Fibroblast of mammary gland (primary cell): ENCODE data around the gene KRTAP10-11.
"Not testable (repeated sequence)": the region's sequence is repeated elsewhere in the genome, so short reads cannot be mapped to it uniquely, and the experiment has no call there.

ENCODE experiments used
- DNase-seq: peaks from one replicate; pipeline ENCODE4 v3.0.0-alpha.2; 2010; ENCODE audit warnings: low read depth
- H3K4me3 ChIP-seq: 2 replicates; pipeline ENCODE4 v1.5.1; 2011; ENCODE audit warnings: low read depth, mild to moderate bottlenecking, low read length, moderate library complexity; ENCODE audit not compliant: control insufficient read depth
- TF ChIP-seq, protein P1 (sequence below): conservative IDR thresholded peaks from 2 replicates; pipeline ENCODE4 v1.5.1; 2011; ENCODE audit warnings: low read depth, low read length, inconsistent platforms; ENCODE audit not compliant: control insufficient read depth, insufficient read depth

The KRTAP10-11 gene

DNA sequence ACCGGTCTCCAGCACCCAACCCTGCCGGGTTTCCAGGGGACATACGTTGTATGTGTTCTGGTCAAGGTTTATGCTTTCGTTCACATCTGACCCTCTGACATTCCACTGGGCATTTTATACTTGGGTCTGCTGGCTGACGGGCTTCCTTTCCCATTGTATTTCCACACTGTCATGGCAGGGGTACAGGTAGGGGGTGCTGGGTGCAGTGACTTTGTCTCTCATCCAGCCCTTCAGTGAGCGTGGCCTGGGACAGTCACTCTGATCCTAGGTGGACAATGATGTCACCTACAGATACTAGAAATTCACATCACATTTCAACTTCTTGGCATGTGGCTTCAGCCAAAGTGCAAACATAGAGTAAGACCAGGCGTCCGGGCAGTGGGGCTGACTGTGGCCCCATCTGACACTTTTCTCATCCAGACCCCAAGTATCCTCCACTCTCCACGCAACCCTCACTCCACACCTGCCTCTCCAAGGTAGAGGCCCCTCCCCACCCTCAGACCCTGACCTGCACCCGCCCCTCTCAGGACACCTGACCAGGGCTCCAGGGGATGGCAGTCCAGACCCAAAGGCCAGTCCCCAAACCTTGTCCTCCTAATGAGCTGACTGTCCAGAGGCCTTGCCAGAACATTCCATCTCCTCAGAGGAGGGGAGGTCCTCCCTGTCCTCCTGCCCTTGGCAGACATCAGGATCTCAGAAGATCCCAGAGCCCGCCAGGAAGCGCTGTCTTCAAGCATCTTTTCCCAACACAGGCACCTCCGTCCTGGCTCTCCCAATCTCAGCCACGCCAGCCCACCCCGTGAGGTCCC lies 9.8 kb upstream of the KRTAP10-11 start:
- no peak for DNase-seq
- no peak overlapping the region for H3K4me3 ChIP-seq
- TF ChIP-seq, protein P1, sequence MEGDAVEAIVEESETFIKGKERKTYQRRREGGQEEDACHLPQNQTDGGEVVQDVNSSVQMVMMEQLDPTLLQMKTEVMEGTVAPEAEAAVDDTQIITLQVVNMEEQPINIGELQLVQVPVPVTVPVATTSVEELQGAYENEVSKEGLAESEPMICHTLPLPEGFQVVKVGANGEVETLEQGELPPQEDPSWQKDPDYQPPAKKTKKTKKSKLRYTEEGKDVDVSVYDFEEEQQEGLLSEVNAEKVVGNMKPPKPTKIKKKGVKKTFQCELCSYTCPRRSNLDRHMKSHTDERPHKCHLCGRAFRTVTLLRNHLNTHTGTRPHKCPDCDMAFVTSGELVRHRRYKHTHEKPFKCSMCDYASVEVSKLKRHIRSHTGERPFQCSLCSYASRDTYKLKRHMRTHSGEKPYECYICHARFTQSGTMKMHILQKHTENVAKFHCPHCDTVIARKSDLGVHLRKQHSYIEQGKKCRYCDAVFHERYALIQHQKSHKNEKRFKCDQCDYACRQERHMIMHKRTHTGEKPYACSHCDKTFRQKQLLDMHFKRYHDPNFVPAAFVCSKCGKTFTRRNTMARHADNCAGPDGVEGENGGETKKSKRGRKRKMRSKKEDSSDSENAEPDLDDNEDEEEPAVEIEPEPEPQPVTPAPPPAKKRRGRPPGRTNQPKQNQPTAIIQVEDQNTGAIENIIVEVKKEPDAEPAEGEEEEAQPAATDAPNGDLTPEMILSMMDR, result no peak

- H3K4me3 ChIP-seq, result no peak within 1 kb of the TSS
- DNase-seq, result no peak
- TF ChIP-seq, protein P1, result no peak
These were observed 9.0 kb upstream of the KRTAP10-11 start, which contains the start of gene KRTAP10-10 for GRCh38 chr21:44637018-44637850. TSS of gene KRTAP10-10 (plus strand) at chr21:44637356. CDS start at chr21:44637418, 62 bp downstream.

- not testable (repeated sequence) for DNase-seq
These were observed 8.3 kb upstream of the KRTAP10-11 start for GRCh38 chr21:44637851-44638348.

GRCh38 chr21:44638506-44639330 lies 7.5 kb upstream of the KRTAP10-11 start:
- not testable (repeated sequence) for DNase-seq, H3K4me3 ChIP-seq

More at GRCh38 chr21:44637851-44638348, 8.3 kb upstream of the KRTAP10-11 start:
- H3K4me3 ChIP-seq, result not testable (repeated sequence)

GRCh38 chr21:44639331-44639655 lies 6.9 kb upstream of the KRTAP10-11 start:
- TF ChIP-seq, protein P1, result no peak

DNA sequence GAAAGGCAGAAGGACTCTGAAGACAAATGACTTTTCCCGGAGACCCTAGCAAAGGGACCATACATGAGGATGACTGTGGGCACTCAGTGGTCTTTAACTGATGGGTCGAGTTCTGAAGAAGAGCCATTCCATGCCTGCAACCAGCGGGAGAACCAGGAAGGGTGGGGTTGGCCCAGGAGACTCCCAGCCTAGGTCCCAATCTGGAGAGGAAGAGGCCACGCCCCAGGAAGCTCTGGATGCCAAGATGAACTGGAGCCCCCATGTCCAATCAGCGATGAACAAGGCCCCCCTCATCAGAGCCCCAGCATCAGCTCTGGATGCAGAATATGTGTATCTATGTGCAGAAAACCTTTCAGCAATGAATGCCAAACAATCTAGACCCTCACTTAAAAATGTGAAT lies 5.5 kb upstream of the KRTAP10-11 start:
- TF ChIP-seq, protein P1, result no peak
- no peak overlapping the region for H3K4me3 ChIP-seq

More at GRCh38 chr21:44639331-44639655, 6.9 kb upstream of the KRTAP10-11 start:
- no peak for DNase-seq
- H3K4me3 ChIP-seq, result no peak overlapping the region

GRCh38 chr21:44643741-44644310 lies 2.4 kb upstream of the KRTAP10-11 start:
- DNase-seq, result no peak
- TF ChIP-seq, protein P1, result no peak
- H3K4me3 ChIP-seq, result no peak overlapping the region

More for the DNA sequence above, 5.5 kb upstream of the KRTAP10-11 start:
- DNase-seq, result no peak
